AG10803 (cell line): ENCODE measurements around the gene ASIC2.

Experiments used
- DNase-seq: peaks from one replicate; pipeline ENCODE4 v3.0.0; 2010; ENCODE audit warnings: low read depth
- H3K4me3 ChIP-seq: 2 replicates; pipeline ENCODE4 v1.5.1; 2011; ENCODE audit warnings: mild to moderate bottlenecking, low read length, control low read depth
- CTCF ChIP-seq: conservative IDR thresholded peaks from 2 replicates; pipeline ENCODE4 v1.5.1; 2011; ENCODE audit warnings: mild to moderate bottlenecking, low read length, control low read depth, inconsistent platforms

Gene ASIC2

GRCh38 chr17:33113991-33114370 lies 179.1 kb downstream of the ASIC2 start:
- TF ChIP-seq CTCF: no peak
- no peak for DNase-seq
- H3K4me3 ChIP-seq: no peak overlapping the region

GRCh38 chr17:33113276-33113990 lies 179.7 kb downstream of the ASIC2 start:
- TF ChIP-seq CTCF: no peak
- no peak overlapping the region for H3K4me3 ChIP-seq
- peak; percentile 55 for DNase-seq

GRCh38 chr17:33112763-33113162 lies 180.3 kb downstream of the ASIC2 start:
- no peak overlapping the region for H3K4me3 ChIP-seq
- DNase-seq: peak; percentile 37
- no peak for TF ChIP-seq CTCF

GRCh38 chr17:33109336-33110072 lies 183.6 kb downstream of the ASIC2 start:
- peak; percentile 8 for DNase-seq
- TF ChIP-seq CTCF: no peak
- no peak overlapping the region for H3K4me3 ChIP-seq

- H3K4me3 ChIP-seq: no peak overlapping the region
- DNase-seq: peak; percentile 49
- peak; percentile 22; the same call in 1 of the 2 replicates for TF ChIP-seq CTCF
These were observed 186.4 kb downstream of the ASIC2 start for GRCh38 chr17:33106525-33107165.

GRCh38 chr17:33105911-33106310 lies 187.2 kb downstream of the ASIC2 start:
- DNase-seq: no peak
- no peak for TF ChIP-seq CTCF
- no peak overlapping the region for H3K4me3 ChIP-seq

- no peak for DNase-seq
- no peak overlapping the region for H3K4me3 ChIP-seq
- no peak for TF ChIP-seq CTCF
These were observed 193.2 kb downstream of the ASIC2 start for GRCh38 chr17:33099906-33100305.
